ENCODE data around the gene RAB17.
"Not testable (repeated sequence)": the region's sequence is repeated elsewhere in the genome, so short reads cannot be mapped to it uniquely, and the experiment has no call there.

Gene RAB17

GRCh38 chr2:237624565-237624964 is 34.0 kb upstream of the RAB17 start:
- no peak for DNase-seq (ENCODE audit: low read depth in 4 of 4, low spot score in 1 of 4)

GRCh38 chr2:237623428-237624403 is 33.2 kb upstream of the RAB17 start:
- no peak for DNase-seq (ENCODE audit: low read depth in 4 of 4, low spot score in 1 of 4)

GRCh38 chr2:237618449-237618848 is 27.9 kb upstream of the RAB17 start:
- no peak for DNase-seq (ENCODE audit: low read depth in 4 of 4, low spot score in 1 of 4)

GRCh38 chr2:237617587-237617982 is 27.1 kb upstream of the RAB17 start:
- DNase-seq (ENCODE audit: low read depth in 4 of 4, low spot score in 1 of 4): no peak

GRCh38 chr2:237616734-237617586 is 26.4 kb upstream of the RAB17 start:
- no peak for DNase-seq (ENCODE audit: low read depth in 4 of 4, low spot score in 1 of 4)

- no peak for DNase-seq (ENCODE audit: low read depth in 4 of 4, low spot score in 1 of 4)
These were observed 25.8 kb upstream of the RAB17 start for GRCh38 chr2:237616373-237616733.

GRCh38 chr2:237615631-237616249 is 25.2 kb upstream of the RAB17 start:
- DNase-seq (ENCODE audit: low read depth in 4 of 4, low spot score in 1 of 4): no peak

GRCh38 chr2:237614151-237614720 is 23.7 kb upstream of the RAB17 start:
- DNase-seq (ENCODE audit: low read depth in 4 of 4, low spot score in 1 of 4): no peak

GRCh38 chr2:237613679-237614078 is 23.1 kb upstream of the RAB17 start:
- no peak for DNase-seq (ENCODE audit: low read depth in 4 of 4, low spot score in 1 of 4)

- no peak for DNase-seq (ENCODE audit: low read depth in 4 of 4, low spot score in 1 of 4)
These were observed 22.2 kb upstream of the RAB17 start for GRCh38 chr2:237612527-237613357.

- DNase-seq (ENCODE audit: low read depth in 4 of 4, low spot score in 1 of 4): not testable (repeated sequence)
These were observed 16.0 kb upstream of the RAB17 start for GRCh38 chr2:237606522-237606921.

- DNase-seq (ENCODE audit: low read depth in 4 of 4, low spot score in 1 of 4): no peak
These were observed 14.4 kb upstream of the RAB17 start for GRCh38 chr2:237604960-237605359.

- no peak for DNase-seq (ENCODE audit: low read depth in 4 of 4, low spot score in 1 of 4)
These were observed 13.9 kb upstream of the RAB17 start for GRCh38 chr2:237604391-237604790.

GRCh38 chr2:237603718-237604362 is 13.3 kb upstream of the RAB17 start:
- no peak for DNase-seq (ENCODE audit: low read depth in 4 of 4, low spot score in 1 of 4)

GRCh38 chr2:237603049-237603717 is 12.6 kb upstream of the RAB17 start:
- no peak for DNase-seq (ENCODE audit: low read depth in 4 of 4, low spot score in 1 of 4)

- DNase-seq (ENCODE audit: low read depth in 4 of 4, low spot score in 1 of 4): no peak
These were observed 11.9 kb upstream of the RAB17 start for GRCh38 chr2:237602409-237602808.

- DNase-seq (ENCODE audit: low read depth in 4 of 4, low spot score in 1 of 4): no peak
These were observed 11.1 kb upstream of the RAB17 start for GRCh38 chr2:237601453-237602116.

GRCh38 chr2:237600205-237600846 is 9.8 kb upstream of the RAB17 start:
- DNase-seq (ENCODE audit: low read depth in 4 of 4, low spot score in 1 of 4): no peak
